GM19240 (cell line): ENCODE results near the gene TSR3.
"Not testable (repeated sequence)": the region's sequence is repeated elsewhere in the genome, so short reads cannot be mapped to it uniquely, and the experiment has no call there.

Experiments
- DNase-seq: peaks from one replicate; pipeline ENCODE4 v3.0.0; 2011; ENCODE audit warnings: low spot score; ENCODE audit not compliant: insufficient read length

TSR3 gene

DNA sequence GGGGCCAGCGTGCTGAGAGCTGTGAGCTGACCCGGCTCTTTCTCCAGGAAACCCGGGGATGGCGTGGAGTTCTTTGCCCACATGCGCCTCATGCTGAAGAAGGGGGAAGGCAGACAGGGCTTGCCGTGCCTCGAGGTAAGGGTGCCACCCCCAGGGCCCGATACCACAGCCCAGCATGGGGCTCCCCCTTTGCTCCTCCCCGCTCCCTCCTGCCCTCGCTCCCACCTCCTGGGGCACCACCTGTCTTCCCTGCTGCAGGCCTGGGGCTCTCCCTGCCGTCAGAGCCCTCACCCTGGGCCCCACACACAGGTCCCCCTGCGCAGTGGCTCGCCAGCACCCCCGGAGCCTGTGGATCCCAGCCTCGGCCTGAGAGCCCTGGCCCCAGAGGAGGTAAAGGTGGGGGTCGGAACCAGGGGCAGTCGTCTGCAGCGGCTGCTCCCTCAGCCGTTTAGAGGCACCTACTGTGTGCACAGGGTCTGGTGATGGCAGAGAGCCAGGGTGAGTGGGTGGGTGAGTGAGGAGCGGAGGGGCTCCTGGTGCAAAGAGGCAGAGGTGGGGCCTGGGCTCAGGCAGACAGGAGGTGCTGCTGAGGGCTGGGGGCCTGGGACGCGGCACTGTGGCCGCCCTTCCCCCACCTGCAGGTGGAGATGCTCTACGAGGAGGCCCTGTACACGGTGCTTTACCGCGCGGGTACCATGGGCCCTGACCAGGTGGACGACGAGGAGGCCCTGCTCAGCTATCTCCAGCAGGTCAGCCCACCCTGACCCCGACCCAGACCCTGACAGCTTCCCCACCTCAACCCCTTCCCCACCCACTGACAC, 12.6 kb downstream of the TSR3 start:
- DNase-seq, result no peak

DNA sequence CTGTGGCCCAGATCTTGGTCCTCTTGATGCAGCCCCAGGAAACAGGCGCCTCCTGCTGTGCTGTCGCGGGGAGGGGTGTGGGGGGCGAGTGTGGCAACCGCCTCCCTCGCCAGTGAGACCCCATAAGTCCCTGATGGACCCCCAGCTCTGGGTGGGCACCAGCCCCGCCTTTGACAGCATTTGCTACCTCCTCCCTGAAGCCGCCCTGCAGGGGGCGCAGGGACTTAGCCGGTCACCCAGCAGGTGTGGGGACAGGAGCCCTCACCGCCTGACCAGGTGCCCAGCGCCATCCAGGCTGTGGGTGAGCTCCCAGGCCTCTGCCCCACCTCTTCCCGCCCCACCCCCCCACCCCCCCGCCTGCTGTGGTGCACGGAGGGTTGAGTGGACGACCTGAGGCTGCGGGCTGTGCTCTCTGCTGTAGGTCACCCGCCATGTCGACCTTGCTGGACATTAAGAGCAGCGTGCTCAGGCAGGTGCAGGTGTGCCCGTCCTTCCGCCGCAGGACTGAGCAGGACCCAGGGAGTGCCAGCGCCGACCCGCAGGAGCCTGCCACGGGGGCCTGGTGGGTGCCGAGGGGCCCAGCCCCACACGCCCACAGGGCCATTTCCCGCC, 13.5 kb downstream of the TSR3 start:
- no peak for DNase-seq

DNA sequence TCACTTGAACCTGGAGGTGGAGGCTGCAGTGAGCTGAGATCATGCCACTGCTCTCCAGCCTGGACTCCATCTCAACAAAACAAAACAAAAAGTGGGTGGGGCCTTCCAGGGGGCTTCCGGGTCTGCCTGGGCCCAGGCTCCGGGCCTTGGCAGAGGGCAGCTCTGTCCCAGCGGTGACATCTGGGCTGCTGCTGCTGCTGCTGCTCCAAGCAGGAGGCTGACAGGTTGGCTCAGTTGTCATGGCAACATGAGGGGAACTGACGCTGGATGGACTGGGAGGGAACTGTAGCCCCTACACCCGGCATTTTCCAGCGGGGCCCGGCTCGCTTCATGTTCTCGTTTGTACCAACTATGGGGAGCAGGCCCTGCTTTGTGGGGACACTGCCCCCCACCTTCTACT, 14.2 kb downstream of the TSR3 start:
- DNase-seq, result no peak

DNA sequence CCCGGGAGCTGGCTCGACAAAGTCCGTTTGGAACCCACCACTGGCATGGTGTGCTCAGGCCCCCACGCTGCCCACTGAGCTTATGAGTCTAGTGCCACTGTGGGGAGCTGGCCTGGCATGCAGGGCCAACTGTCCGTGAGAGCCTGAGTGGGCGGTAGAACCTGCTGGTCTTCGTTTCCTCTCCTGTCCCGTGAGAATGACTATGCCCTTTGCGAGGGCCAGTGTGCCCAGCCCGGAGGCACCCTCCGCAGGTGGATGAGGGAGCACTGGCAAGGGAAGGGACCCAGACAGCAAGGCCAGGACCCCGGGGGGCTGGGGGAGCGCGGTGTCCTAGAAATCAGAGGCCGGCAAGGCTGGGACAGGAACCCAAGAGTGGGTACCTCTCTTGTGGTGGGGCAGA, 15.1 kb downstream of the TSR3 start:
- no peak for DNase-seq

DNA sequence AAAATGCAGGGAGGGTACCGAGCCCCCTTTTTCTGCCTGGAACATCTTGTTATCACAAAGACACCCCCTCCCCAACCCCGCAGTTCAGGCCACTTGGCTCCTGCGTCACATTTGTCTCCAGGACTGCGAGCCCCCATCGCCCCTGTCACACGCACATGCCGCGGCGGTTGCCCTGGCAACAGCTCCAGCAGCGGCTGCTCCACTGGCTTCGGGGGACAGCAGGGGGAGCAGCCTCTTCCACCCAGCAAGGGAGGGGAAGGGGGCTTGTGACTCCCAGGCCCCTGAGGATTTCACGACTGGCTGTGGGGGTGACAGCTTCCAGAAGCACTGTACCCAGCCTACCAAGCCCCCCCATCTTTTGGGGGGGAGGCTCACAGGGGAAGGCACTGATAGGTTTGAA, 15.7 kb downstream of the TSR3 start:
- no peak for DNase-seq

GRCh38 chr16:1335211-1335971, 16.3 kb downstream of the TSR3 start:
- no peak for DNase-seq

- no peak for DNase-seq
Measured at GRCh38 chr16:1334739-1335138, 16.9 kb downstream of the TSR3 start.

GRCh38 chr16:1333854-1334700, 17.6 kb downstream of the TSR3 start:
- no peak for DNase-seq

- no peak for DNase-seq
Measured at GRCh38 chr16:1333149-1333812, 18.4 kb downstream of the TSR3 start, which contains the start of gene BAIAP3. Gene BAIAP3 (plus strand): TSS chr16:1333645. CDS start chr16:1338550, 4,905 bp downstream.

DNA sequence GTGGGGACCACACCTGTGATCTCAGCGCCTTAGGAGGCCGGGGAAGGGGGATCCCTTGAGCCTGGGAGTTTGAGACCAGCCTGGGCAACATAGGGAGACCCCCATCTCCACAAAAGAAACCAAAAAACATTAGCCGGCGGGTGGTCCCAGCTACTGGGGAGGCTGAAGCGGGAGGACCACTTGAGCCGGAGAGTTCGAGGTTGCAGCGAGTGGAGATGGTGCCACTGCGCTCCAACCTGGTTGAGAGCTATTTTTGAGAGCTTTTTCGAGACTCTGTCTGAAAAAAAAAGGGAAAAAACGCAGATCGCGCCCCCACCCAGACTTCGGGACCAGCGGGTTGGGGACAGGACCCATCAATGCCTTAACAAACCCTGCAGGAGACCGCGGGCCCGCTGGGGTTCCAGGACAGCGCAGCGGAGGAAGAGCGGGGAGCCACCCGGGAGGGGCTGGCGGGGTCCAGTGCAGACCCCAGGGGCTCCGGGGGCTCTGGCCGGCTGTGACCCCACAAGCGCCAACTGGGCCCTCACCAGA, 19.0 kb downstream of the TSR3 start:
- no peak for DNase-seq

DNA sequence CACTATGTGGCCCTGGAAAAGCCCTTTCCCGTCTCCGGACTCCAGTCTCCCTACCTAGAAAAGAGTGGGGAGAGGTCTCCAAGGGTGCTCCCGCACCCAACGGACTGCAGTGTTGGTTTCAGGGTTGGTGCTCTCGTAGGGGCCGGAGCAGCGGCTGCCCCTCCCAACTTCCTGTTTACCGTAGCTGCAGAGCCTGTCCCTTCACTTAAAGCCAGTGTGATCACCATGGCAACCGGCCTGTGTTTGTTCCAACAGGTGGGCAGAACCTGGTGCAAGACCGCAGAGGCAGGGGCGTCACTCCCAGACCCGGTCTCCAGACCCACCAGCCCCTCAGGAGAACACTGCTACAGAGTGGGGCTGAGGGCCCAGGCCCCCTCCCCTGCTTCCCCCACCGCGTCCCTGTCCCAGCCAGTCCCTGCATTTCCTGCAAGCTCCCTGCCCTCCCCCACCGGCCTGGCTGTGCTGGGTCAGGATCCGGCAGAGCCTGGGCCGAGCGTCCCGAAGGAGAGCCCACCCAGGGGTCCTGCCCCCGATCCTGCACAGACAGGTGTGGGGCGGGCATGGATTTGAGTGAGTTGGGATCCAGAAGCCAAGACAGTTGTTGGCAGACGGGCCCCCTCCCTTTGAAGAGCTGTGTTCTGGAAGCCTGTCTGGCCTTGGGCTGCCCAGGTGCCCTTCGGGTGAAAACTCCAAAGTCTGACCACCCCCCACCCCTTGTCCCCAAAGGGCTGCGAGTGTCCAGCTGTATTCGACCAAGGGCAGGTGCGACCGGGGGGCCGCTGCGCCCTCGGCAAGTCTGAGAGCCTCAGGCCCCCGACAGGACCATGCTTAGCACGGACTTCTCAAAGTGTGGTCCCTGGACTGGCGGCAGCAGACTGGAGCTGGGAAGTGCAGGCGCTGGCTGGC, 19.7 kb downstream of the TSR3 start:
- DNase-seq, result peak; percentile 98

DNA sequence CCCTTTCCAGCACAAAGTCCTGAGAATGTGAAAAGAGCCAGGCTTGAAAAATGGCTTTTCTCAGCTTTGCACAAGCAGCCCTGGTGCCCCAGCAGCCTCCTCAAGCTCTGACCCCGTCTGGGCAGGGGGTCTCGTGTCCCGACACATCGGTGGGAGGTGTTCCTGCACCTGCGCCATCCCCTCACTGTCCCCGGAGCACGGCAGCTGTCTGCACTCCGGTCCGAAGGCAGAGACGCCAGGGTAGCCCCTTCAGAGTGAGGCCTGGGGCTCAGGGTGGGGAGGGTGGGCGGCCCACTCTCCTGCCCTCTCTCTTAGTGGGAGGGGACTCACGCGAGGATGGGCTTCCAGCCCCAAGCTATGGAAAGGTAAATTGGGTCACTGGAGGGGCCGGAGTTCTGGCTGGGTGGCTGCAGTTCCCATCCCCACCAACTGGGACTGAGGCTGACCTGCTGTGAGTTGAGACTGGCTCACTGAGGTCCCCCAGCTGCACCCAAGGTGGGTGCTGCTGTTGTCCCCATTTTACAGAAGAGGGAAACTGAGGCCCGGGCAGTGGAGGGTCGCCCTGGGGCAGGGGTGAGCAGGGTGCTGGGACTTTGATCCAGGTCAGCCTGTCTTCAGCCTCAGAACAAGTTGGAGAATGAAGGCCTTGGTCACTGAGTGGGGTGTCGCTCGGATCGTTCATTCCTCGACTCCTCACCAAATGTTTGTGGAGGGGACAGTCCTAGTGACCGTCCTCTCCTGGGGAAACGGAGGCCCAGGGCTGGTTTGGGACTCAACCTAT, 20.6 kb downstream of the TSR3 start:
- DNase-seq, result no peak

GRCh38 chr16:1330260-1330914, 21.3 kb downstream of the TSR3 start:
- DNase-seq, result no peak

GRCh38 chr16:1328961-1329360, 22.7 kb downstream of the TSR3 start:
- DNase-seq, result not testable (repeated sequence)

DNA sequence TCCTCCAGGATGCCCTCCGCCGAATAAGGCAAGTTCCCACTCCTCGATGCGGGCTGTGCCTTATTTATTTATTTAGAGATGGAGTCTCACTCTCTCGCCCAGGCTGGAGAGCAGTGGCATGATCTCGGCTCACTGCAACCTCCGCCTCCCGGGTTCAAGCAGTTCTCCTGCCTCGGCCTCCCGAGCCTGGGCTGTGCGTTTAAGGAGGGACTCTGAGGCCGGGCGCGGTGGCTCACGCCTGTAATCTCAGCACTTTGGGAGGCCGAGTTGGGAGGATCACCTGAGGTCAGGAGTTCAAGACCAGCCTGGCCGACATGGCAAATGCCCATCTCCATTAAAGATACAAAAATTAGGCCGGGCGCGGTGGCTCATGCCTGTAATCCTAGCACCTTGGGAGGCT, 23.5 kb downstream of the TSR3 start:
- DNase-seq, result not testable (repeated sequence)

DNA sequence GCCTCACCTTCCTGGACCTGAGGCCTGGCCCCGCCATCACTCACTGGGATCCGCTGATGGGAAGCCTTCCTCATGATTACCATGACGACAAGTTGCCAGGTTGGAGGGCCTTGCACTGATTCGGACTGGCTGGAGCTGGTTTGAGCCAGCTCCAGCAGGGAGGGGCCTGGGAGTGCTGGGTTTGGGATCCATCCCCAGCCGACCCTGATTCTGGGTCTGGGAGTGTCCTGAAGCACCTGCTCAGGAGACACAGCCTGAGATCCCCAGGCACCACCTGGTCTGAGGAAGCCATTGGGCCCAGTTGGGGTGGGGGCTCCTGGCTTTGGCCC, 24.1 kb downstream of the TSR3 start:
- DNase-seq, result no peak

GRCh38 chr16:1326946-1327618, 24.6 kb downstream of the TSR3 start:
- no peak for DNase-seq

DNA sequence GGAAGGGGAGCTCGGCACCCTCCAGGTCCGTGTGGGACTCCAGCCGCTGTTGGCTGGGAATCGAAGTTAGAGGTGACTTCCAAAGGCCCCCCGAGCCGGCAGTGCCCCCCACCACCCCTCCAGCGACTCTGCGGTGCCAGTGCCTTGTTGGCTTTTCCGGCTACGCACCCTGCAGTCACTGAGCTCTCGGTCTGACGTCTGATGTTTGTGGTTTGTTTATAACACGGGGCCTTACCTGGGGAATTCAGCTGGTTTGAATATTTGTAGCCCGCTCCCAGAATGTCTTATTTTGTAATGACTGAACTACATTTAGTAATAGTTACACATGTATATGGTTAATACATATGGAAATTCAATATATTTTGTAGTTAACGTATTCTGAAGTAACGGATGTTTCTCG, 25.3 kb downstream of the TSR3 start:
- no peak for DNase-seq
